ENCODE measurements around the gene VCAM1. TPM values are rescaled to one million over a fixed set of nuclear protein-coding genes. Genes with fewer than 3 reads are reported as not detected.

Gene VCAM1
- total and polyA plus RNA-seq, 2 of the 8 experiments (the other 6 are each of a cell fraction or from before 2014, with no cell fraction given) = 0.21 TPM; not detected in 1

DNA sequence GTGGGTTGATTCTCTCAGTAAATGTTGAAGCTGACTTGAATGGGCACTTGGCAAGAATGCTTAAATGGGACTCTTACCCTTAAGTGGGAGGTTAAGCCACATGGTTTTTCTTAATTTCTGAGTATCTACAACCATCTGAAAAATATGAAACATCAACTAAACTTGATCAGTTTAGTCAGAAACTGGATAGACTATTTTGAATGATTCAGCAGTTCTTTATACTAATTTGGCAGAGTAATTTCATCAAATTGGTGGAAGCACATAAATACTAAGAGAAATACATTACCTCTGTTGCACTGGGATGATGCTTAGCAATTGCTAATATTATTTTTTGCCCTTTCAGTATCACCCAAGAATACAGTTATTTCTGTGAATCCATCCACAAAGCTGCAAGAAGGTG lies 4.7 kb downstream of the VCAM1 start:
- peaks cover 0 to 4% (median under 1%) of the 10 kb centered on the region in 4 experiments; a peak in 4 of 7 replicates for H3K4me1 ChIP-seq (replicated peaks in 1 of 4; ENCODE audit: control insufficient read depth in 3 of 4, insufficient read depth in 4 of 4, low read length in 3 of 4)
- no peak overlapping the region for H3K14ac ChIP-seq (ENCODE audit: insufficient read length)
- no peak for DNase-seq (ENCODE audit: low read depth in 1 of 2, low spot score in 2 of 2)
- ChIA-PET CTCF (ENCODE audit: partially characterized antibody) (interaction anchor here (0.7 kb wide), 1 partner anchor 99 kb away, joined by 3 read pairs; no protein-coding TSS in a partner anchor), POLR2A (ENCODE audit: partially characterized antibody) (no interaction called here)
- no peak overlapping the region for H4K5ac ChIP-seq (ENCODE audit: insufficient read length, low read depth, low read length)
- no peaks in the 10 kb centered on the region for H4K20me1 ChIP-seq (replicated peaks in 1 of 2; ENCODE audit: control insufficient read depth in 1 of 2, insufficient read depth in 2 of 2, low read length in 2 of 2)
- no peak overlapping the region for H4K8ac ChIP-seq (ENCODE audit: extremely low read depth, insufficient read depth, low read length)
- no peak overlapping the region for H3K18ac ChIP-seq (ENCODE audit: extremely low read depth, low read length)
- no peak overlapping the region for H4K91ac ChIP-seq (replicated peaks; ENCODE audit: insufficient read length, low read length)
- H2BK20ac ChIP-seq (ENCODE audit: low read length) = no peak overlapping the region
- H2AFZ ChIP-seq (ENCODE audit: low read length) = no peak overlapping the region
- H2BK5ac ChIP-seq (ENCODE audit: low read depth, low read length) = no peak overlapping the region
- H3K36me3 ChIP-seq (ENCODE audit: control insufficient read depth in 2 of 4, insufficient read depth in 4 of 4, low read length in 3 of 4) = no peaks in the 10 kb centered on the region
- no peaks in the 10 kb centered on the region for H3K79me1 ChIP-seq (ENCODE audit: low read depth, low read length)
- H3K9ac ChIP-seq (replicated peaks in 1 of 4; ENCODE audit: extremely low read depth in 1 of 4, low read depth in 3 of 4, low read length in 3 of 4) = no peak overlapping the region
- no peak overlapping the region for H2BK15ac ChIP-seq (ENCODE audit: low read length)
- H3K23me2 ChIP-seq (ENCODE audit: low read depth, low read length) = no peaks in the 10 kb centered on the region
- H3K9me3 ChIP-seq (ENCODE audit: insufficient read depth in 2 of 2, low read depth in 1 of 2, low read length in 1 of 2) = no peaks in the 10 kb centered on the region
- peaks cover 0 to 2% (median 0%) of the 10 kb centered on the region in 4 experiments; a peak in 2 of 7 replicates for H3K27me3 ChIP-seq (replicated peaks in 1 of 4; ENCODE audit: control insufficient read depth in 3 of 4, extremely low read depth in 1 of 4, insufficient read depth in 3 of 4, low read length in 3 of 4)
- no peaks in the 10 kb centered on the region for H3K79me2 ChIP-seq (ENCODE audit: control insufficient read depth in 1 of 2, insufficient read depth in 2 of 2, low read length in 2 of 2)
- H3K4me2 ChIP-seq (ENCODE audit: insufficient read depth in 1 of 2, low read depth in 2 of 2, low read length in 2 of 2) = no peak overlapping the region
- no peak overlapping the region for H2BK120ac ChIP-seq (replicated peaks; ENCODE audit: low read depth, low read length)
- H3K56ac ChIP-seq (replicated peaks; ENCODE audit: insufficient read length, low read depth, low read length) = no peak overlapping the region
- no peak overlapping the region for H2AK5ac ChIP-seq (ENCODE audit: low read depth, low read length)
- no peak overlapping the region for H3K27ac ChIP-seq (ENCODE audit: low read depth, low read length)
- no peak for FAIRE-seq
- H3K23ac ChIP-seq (ENCODE audit: insufficient read length) = no peak overlapping the region
- no peak overlapping the region for H3K4me3 ChIP-seq (ENCODE audit: extremely low read depth in 1 of 4, insufficient read depth in 2 of 4, low read depth in 3 of 4, low read length in 4 of 4)
- H3K4ac ChIP-seq (replicated peaks; ENCODE audit: insufficient read length, low read depth, low read length) = no peak overlapping the region
- no peak overlapping the region for H2BK12ac ChIP-seq (ENCODE audit: low read depth, low read length)
- no peak for TF ChIP-seq TAF1 (IDR thresholded peaks at IDR 0.05; ENCODE audit: low read depth, low read length)
- TF ChIP-seq CEBPB (IDR thresholded peaks at IDR 0.05; ENCODE audit: low read depth, low read length) = no peak
- no peak for TF ChIP-seq BACH1 (IDR thresholded peaks at IDR 0.05; ENCODE audit: low read length)
- no peak for TF ChIP-seq NANOG (IDR thresholded peaks at IDR 0.05; ENCODE audit: insufficient read depth, low read depth, low read length, poor library complexity, severe bottlenecking)
- no peak for TF ChIP-seq RBBP5 (IDR thresholded peaks at IDR 0.05; ENCODE audit: borderline replicate concordance, low read depth, low read length)
- no peak for TF ChIP-seq SAP30 (IDR thresholded peaks at IDR 0.05; ENCODE audit: insufficient read depth, insufficient replicate concordance, low read length)
- no peak for TF ChIP-seq SP1 (IDR thresholded peaks at IDR 0.05; ENCODE audit: low read depth, low read length)
- TF ChIP-seq SRF (IDR thresholded peaks at IDR 0.05; ENCODE audit: low read depth, low read length) = no peak
- no peak for TF ChIP-seq EP300 (IDR thresholded peaks at IDR 0.05; ENCODE audit: borderline replicate concordance in 1 of 2, low read depth in 2 of 2, low read length in 2 of 2)
- no peak for TF ChIP-seq BCL11A (IDR thresholded peaks at IDR 0.05; ENCODE audit: low read depth in 2 of 2, low read length in 2 of 2)
- TF ChIP-seq SIN3A (conservative IDR thresholded peaks at IDR 0.05 in 1 of 2, IDR thresholded peaks at IDR 0.05 in 1 of 2; ENCODE audit: low read depth in 1 of 2, low read length in 2 of 2) = no peak
- no peak for TF ChIP-seq CREB1 (IDR thresholded peaks at IDR 0.05)
- TF ChIP-seq BRCA1 (IDR thresholded peaks at IDR 0.05; ENCODE audit: low read depth, low read length) = no peak
- TF ChIP-seq SP4 (IDR thresholded peaks at IDR 0.05; ENCODE audit: low read length) = no peak
- TF ChIP-seq TEAD4 (IDR thresholded peaks at IDR 0.05; ENCODE audit: low read depth, low read length) = no peak
- TF ChIP-seq SIX5 (IDR thresholded peaks at IDR 0.05; ENCODE audit: low read depth, low read length) = no peak
- TF ChIP-seq GTF2F1 (IDR thresholded peaks at IDR 0.05; ENCODE audit: borderline replicate concordance, low read depth, low read length) = no peak

Measured in H1 (cell line).